Omental fat pad (tissue), 4 donors: ENCODE measurements around the gene LARGE1. TPM values are rescaled to one million over a fixed set of nuclear protein-coding genes. Genes with fewer than 3 reads are reported as not detected.

Source experiments
- ATAC-seq: fragments of 150-250 bp; one replicate; pipeline ENCODE4 v1.9.1; 2016; ENCODE audit warnings: mild to moderate bottlenecking, moderate library complexity; ENCODE audit not compliant: low FRiP score
- DNase-seq: peaks from one replicate; pipeline ENCODE4 v3.0.0-alpha.2; 2019; ENCODE audit warnings: low spot score
- CTCF ChIP-seq, 3 donors: fragments of 450-650 bp; IDR thresholded peaks; one replicate each; pipeline ENCODE4 v1.5.1; 2016 to 2017; ENCODE audit warnings: antibody characterized with exemption in 3 of 3, mild to moderate bottlenecking in 3 of 3, moderate library complexity in 2 of 3
- total RNA-seq, 4 donors: library from RNA; depleted of rRNA; stranded (reverse); fragments of >200 nt; gene quantifications; one replicate each; pipeline ENCODE4 v1.1.0, GENCODE V29; 2016

LARGE1 gene
- total RNA-seq, 4 donors from 2014 or later, result 16.5 to 31.2 (median 22.3) TPM

GRCh38 chr22:33780531-33781136, 139.6 kb downstream of the LARGE1 start:
- no peak for TF ChIP-seq CTCF (IDR thresholded peaks at IDR 0.05)
- no peak for ATAC-seq
- no peak for DNase-seq

DNA sequence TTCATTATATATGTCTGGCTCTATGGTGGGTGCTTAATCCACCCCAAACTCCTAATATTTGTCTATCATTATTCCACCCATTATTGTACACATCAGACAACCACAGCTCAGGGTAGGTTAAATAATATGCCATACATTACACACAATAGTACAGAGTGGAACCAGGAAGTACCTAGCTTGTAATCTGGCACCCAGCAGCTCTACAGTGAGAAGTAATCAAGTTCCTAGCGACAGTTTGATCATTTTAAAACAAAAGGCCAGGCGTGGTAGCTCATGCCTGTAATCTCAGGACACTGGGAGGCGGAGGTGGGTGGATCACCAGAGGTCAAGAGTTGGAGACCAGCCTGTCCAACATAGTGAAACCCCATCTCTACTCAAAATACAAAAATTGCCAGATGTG, 141.0 kb downstream of the LARGE1 start:
- DNase-seq, result no peak
- ATAC-seq, result no peak
- no peak for TF ChIP-seq CTCF (IDR thresholded peaks at IDR 0.05)

DNA sequence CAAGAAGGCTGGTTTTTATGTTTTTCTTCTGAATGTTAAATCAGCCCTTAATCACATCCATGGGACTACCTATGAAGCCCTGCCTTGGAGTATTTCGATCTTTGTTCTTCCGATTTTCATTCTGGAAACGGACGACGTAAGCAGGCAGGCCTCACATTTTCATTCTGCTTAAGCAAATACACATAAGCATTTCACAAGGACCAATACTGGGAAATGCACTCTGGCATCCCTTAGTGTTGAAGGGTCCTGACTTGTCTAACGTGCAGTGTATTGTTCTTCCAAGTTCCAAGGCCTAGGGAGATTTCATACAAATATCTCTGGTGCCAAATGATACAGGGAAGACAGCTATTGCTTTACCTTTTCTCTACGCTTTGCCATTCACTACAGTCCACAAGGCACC, 143.8 kb downstream of the LARGE1 start:
- no peak for TF ChIP-seq CTCF (IDR thresholded peaks at IDR 0.05)
- DNase-seq (no peak), ATAC-seq (no peak)

DNA sequence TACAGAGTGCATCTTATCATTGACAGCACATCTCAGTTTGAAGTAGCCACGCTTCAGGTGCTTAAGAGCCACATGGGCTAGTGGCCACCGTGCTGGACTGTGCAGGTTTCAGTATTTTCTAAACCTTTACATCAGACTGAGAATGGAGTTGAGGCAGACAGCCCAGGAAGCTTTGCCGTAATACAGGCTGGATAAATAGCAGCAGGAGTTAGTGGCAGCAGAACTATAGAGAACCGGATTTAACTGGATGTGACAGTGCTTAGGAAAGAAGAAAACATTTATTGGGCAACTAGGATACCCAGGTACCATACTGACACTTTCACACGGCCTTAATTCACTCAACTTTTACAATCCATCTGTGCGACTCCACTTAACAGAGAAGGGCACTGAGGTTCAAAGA, 145.5 kb downstream of the LARGE1 start:
- DNase-seq, result no peak
- TF ChIP-seq CTCF (IDR thresholded peaks at IDR 0.05), result no peak
- no peak for ATAC-seq

DNA sequence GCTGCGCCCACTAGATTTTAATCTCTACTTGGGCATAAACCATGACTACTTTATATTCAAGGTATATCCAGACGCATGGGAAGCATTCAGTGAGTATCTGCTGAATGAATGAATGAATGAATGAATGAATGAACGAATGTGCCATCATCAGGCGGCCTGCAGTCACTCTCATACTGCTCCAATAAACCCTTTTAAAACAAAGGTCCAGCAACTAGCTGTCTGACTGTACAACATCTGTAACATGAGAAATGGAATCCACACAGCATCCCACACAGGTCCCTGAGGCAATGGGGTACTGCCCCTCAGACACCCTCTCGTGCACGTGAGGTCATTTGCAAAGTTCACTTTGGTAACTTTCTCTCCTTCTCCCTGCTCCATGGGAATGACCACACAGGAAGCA, 147.5 kb downstream of the LARGE1 start:
- DNase-seq, result no peak
- no peak for ATAC-seq
- no peak for TF ChIP-seq CTCF (IDR thresholded peaks at IDR 0.05)

DNA sequence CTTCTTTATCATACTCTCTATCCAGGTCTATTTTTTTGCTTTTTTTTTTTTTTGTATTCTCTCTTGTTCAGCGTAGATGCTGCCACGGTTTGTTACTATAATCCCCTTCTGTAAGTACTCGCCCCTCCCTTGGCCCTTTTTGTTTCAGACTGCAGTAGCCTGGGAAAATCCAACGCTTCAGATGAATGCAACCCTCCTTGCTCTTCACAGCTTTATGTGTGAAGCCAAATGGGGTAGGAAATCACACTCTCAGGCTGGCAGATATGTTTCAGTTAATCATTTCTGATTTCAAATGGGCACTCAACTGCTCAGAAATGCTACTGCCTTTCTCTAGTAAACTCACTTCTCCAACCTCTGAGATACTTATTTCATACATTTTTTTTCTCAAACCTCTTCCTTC, 149.1 kb downstream of the LARGE1 start:
- ATAC-seq (no peak), DNase-seq (no peak)
- no peak for TF ChIP-seq CTCF (IDR thresholded peaks at IDR 0.05)

GRCh38 chr22:33770723-33771122, 149.6 kb downstream of the LARGE1 start:
- DNase-seq (no peak), ATAC-seq (no peak)
- TF ChIP-seq CTCF (IDR thresholded peaks at IDR 0.05), result no peak
